KOPT-K1 (cell line): Measurements from ENCODE around the gene OR10H1.
"Not testable (repeated sequence)": the region's sequence is repeated elsewhere in the genome, so short reads cannot be mapped to it uniquely, and the experiment has no call there.

Experiments used
- H3K27ac ChIP-seq: fragments of 200-600 bp; sonication (generic); 2 replicates; pipeline ENCODE4 v1.5.1; 2016; ENCODE audit warnings: antibody characterized with exemption, mild to moderate bottlenecking, low read depth, low read length; ENCODE audit not compliant: poor library complexity, severe bottlenecking
- H3K36me3 ChIP-seq: fragments of 200-600 bp; sonication (generic); 2 replicates; pipeline ENCODE4 v1.5.1; 2017; ENCODE audit warnings: antibody characterized with exemption, mild to moderate bottlenecking, low read length, moderate library complexity; ENCODE audit not compliant: insufficient read depth
- H3K9me3 ChIP-seq: fragments of 200-600 bp; sonication (generic); 2 replicates; pipeline ENCODE4 v1.5.1; 2017; ENCODE audit warnings: antibody characterized with exemption, low read length, mild to moderate bottlenecking; ENCODE audit not compliant: insufficient read depth, poor library complexity, severe bottlenecking

OR10H1 gene

GRCh38 chr19:15815306-15815705 lies at the start of gene OR10H1:
OR10H1 (minus strand) TSS chr19:15815664; CDS start chr19:15808037, 7,627 bp downstream.
- Histone ChIP-seq H3K9me3 (no peaks in the 10 kb centered on the region), H3K27ac (no peak within 1 kb of the TSS)

GRCh38 chr19:15864824-15865223 lies 49.4 kb upstream of the OR10H1 start:
- H3K9me3 ChIP-seq, result no peaks in the 10 kb centered on the region
- H3K27ac ChIP-seq, result peak overlapping the region; percentile 51
- no peaks in the 10 kb centered on the region for H3K36me3 ChIP-seq

More at GRCh38 chr19:15815306-15815705, at the start of gene OR10H1:
- no peaks in the 10 kb centered on the region for H3K36me3 ChIP-seq

DNA sequence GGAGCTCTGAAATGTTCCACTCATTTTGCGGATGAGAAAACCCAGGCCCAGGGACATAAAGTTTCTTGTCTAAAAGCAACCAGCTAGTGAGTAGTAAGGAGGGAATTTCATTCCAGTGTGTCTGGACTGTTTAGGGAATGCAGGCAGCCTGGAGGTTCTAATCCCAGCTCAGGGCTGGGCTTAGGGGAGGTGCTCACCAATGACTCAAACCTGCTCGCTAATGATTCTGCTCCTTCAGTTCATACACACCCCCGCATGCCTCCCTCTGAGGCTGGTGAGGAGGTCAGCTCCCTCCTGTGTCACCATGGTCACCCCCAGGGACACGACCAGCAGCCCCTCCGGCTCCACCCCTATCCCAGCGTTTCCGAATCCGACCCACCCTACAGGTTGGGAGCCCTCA lies 47.8 kb upstream of the OR10H1 start:
- no peak overlapping the region for H3K27ac ChIP-seq
- H3K9me3 ChIP-seq, result no peaks in the 10 kb centered on the region
- no peaks in the 10 kb centered on the region for H3K36me3 ChIP-seq

GRCh38 chr19:15862444-15862843 lies 47.0 kb upstream of the OR10H1 start:
- Histone ChIP-seq H3K9me3 (no peaks in the 10 kb centered on the region), H3K27ac (no peak overlapping the region), H3K36me3 (no peaks in the 10 kb centered on the region)

- Histone ChIP-seq H3K27ac (no peak overlapping the region), H3K9me3 (no peaks in the 10 kb centered on the region), H3K36me3 (no peaks in the 10 kb centered on the region)
Observed at GRCh38 chr19:15860522-15860921, 45.1 kb upstream of the OR10H1 start.

GRCh38 chr19:15859187-15859586 lies 43.7 kb upstream of the OR10H1 start:
- no peaks in the 10 kb centered on the region for H3K9me3 ChIP-seq
- no peaks in the 10 kb centered on the region for H3K36me3 ChIP-seq
- H3K27ac ChIP-seq, result no peak overlapping the region

DNA sequence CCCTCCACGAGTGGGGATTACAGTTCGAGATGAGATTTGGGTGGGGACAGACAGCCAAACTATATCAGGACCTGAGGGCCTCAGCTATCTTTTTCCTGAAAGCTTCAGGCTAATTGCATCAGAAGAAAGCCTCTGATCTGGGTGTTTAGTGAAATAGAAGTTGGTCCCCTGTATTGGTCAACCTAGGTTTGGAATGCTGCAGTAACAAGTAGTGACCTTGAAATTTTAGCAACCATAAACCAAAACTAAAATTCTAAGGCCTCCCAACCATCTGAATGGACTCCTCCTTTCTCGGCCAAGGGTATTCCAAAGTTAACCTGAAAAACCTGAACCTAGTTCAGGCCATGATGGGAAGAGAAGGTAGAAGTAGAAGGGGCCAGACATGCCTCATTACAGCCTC lies 34.9 kb upstream of the OR10H1 start:
- H3K36me3 ChIP-seq, result no peaks in the 10 kb centered on the region
- H3K9me3 ChIP-seq, result peaks cover 12% of the 10 kb centered on the region
- H3K27ac ChIP-seq, result no peak overlapping the region

GRCh38 chr19:15846923-15847322 lies 31.5 kb upstream of the OR10H1 start:
- peaks cover 12% of the 10 kb centered on the region for H3K9me3 ChIP-seq
- peak overlapping the region; percentile 99 for H3K27ac ChIP-seq
- H3K36me3 ChIP-seq, result no peaks in the 10 kb centered on the region

DNA sequence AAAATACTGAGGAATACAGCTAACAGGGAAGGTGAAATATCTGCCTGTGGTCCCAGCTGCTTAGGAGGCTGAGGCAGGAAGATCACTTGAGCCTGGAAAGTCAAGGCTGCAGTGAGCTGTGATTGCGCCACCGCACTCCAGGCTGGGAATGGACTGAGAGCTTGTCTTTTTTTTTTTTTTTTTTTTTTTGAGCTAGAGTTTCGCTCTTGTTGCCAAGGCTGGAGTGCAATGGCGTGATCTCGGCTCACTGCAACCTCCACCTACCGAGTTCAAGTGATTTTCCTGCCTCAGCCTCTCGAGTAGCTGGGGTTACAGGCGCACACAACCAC lies 28.4 kb upstream of the OR10H1 start:
- H3K9me3 ChIP-seq, H3K36me3 ChIP-seq: not testable (repeated sequence)
- H3K27ac ChIP-seq, result peak overlapping the region; percentile 99

- H3K36me3 ChIP-seq, result no peaks in the 10 kb centered on the region
- peaks cover 4% of the 10 kb centered on the region for H3K9me3 ChIP-seq
- peak overlapping the region; percentile 99 for H3K27ac ChIP-seq
Observed at GRCh38 chr19:15843203-15843893, 27.9 kb upstream of the OR10H1 start.

- Histone ChIP-seq H3K36me3 (no peaks in the 10 kb centered on the region), H3K27ac (peak overlapping the region; percentile 99), H3K9me3 (peaks cover 2% of the 10 kb centered on the region)
Observed at GRCh38 chr19:15841875-15842569, 26.6 kb upstream of the OR10H1 start.

DNA sequence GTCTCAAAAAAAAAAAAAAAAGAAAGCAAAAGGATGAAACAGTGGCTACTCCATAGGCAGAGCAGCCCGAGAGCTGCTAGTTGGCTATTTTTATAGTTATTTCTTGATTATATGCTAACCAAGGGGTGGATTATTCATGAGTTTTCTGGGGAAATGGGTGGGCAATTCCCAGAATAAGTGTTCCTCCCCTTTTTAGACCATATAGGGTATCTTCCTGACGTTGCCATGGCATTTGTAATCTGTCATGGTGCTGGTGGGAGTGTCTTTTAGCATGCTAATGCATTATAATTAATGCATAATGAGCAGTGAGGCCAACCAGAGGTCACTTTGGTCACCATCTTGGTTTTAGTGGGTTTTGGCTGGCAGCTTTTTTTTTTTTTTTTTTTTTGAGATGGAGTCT lies 25.4 kb upstream of the OR10H1 start:
- Histone ChIP-seq H3K36me3 (no peaks in the 10 kb centered on the region), H3K9me3 (no peaks in the 10 kb centered on the region), H3K27ac (peak overlapping the region; percentile 99)

DNA sequence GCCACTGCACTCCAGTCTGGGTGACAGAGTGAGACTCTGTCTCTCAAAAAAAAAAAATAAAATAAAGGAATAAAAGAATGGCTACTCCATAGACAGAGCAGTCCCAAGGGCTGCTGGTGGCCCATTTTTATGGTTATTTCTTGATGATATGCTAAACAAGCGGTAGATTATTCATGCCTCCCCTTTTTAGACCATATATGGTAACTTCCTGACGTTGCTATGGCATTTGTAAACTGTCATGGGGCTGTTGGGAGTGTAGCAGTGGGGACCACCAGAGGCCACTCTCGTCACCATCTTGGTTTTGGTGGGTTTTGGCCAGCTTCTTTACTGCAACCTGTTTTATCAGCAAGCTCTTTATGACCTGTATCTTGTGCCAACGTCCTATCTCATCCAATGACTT lies 24.4 kb upstream of the OR10H1 start:
- H3K9me3 ChIP-seq, H3K36me3 ChIP-seq: not testable (repeated sequence)
- H3K27ac ChIP-seq, result peak overlapping the region; percentile 99

DNA sequence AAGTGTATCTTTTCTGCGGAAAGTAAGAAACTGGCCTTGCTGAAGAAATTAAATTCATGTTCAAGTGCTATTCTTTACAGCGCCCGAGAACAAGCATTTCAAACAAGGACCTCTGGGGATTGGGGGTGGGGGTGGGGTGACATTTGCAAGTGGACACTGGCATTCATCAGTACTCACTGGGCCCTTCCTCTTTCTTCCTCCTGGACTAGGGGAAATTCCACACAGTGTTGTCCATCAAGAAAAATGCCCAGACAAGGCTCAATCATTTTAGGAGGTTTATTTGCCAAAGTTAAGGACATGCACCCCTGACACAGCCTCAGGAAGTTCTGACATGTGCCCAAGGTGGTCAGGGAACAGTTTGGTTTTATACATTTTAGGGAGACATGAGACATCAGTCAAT lies 22.9 kb upstream of the OR10H1 start:
- Histone ChIP-seq H3K27ac (peak overlapping the region; percentile 99), H3K36me3 (no peaks in the 10 kb centered on the region), H3K9me3 (no peaks in the 10 kb centered on the region)

DNA sequence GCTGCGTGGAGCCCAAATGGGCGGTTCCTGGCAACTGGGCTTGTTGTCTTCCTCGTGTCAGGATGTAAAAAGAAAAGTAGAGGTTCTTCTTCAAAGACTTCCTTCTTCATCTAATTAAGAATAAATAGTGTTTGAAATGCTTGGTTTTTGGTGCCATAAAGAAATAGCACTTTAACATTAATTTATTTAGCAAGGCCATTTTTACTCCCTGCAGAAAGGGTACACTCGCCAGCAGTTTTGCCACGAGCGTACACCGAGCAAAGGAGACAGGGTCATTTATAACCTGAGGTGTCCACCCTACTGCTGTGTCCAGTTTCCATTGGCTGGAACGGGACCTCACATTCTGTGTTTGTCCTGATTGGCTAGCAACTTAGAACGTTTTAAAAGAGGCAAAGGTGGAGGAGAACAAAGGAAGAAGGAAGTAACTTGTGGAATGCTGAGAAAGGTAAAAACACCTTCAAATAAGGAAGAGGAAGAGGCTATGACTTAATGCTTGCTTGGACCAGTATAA lies 21.8 kb upstream of the OR10H1 start:
- Histone ChIP-seq H3K9me3 (no peaks in the 10 kb centered on the region), H3K36me3 (no peaks in the 10 kb centered on the region), H3K27ac (peak overlapping the region; percentile 99)
